Effector memory CD8-positive, alpha-beta T cell (primary cell): ENCODE results near the gene TSC22D3.
"Not testable (repeated sequence)": the region's sequence is repeated elsewhere in the genome, so short reads cannot be mapped to it uniquely, and the experiment has no call there.

Experiments used
- ATAC-seq: fragments of 150-1000 bp; cut with Tn5 transposase; replicated peaks from 2 replicates; pipeline ENCODE4 v1.10.0; 2021; ENCODE audit warnings: mild to moderate bottlenecking, moderate library complexity
- DNase-seq, 3 experiments: peaks; one replicate each; pipeline ENCODE4 v3.0.0; 2021
- H3K27ac Mint-ChIP-seq, 2 donors: one replicate each; pipeline ENCODE4 v1.8.0; 2022; ENCODE audit warnings: mild to moderate bottlenecking in 2 of 2, mixed read lengths in 2 of 2, moderate library complexity in 2 of 2
- H3K27me3 Mint-ChIP-seq, 2 donors: one replicate each; pipeline ENCODE4 v1.8.0; 2022; ENCODE audit warnings: mixed read lengths in 2 of 2
- H3K36me3 Mint-ChIP-seq: one replicate; pipeline ENCODE4 v1.8.0; 2022; ENCODE audit warnings: mild to moderate bottlenecking, moderate library complexity, mixed read lengths; ENCODE audit not compliant: insufficient read depth
- H3K4me1 Mint-ChIP-seq, 2 donors: one replicate each; pipeline ENCODE4 v1.8.0; 2022; ENCODE audit warnings: low read depth in 2 of 2, mixed read lengths in 2 of 2
- H3K4me3 Mint-ChIP-seq, 2 donors: one replicate each; pipeline ENCODE4 v1.8.0; 2022; ENCODE audit warnings: mild to moderate bottlenecking in 2 of 2, mixed read lengths in 2 of 2, moderate library complexity in 2 of 2
- H3K9me3 Mint-ChIP-seq, 2 donors: one replicate each; pipeline ENCODE4 v1.8.0; 2022; ENCODE audit warnings: mixed read lengths in 2 of 2
- total RNA-seq, 9 experiments: gene quantifications; one replicate each; lab custom pipeline; 2026; lab: John Stamatoyannopoulos, UW

The TSC22D3 gene
- 48.4 to 2,332 (median 191) reads per million in 9 experiments for total RNA-seq

- H3K9me3 Mint-ChIP-seq, result no peaks in the 10 kb centered on the region
- ATAC-seq (peak; percentile 80), DNase-seq (peak; percentile 31 to 47 (median 46))
- H3K4me3 Mint-ChIP-seq, result peak within 1 kb of the TSS; percentile 86 to 95
- no peaks in the 10 kb centered on the region for H3K27me3 Mint-ChIP-seq
- H3K4me1 Mint-ChIP-seq, result peaks cover 14 to 17% of the 10 kb centered on the region in 2 donors
- H3K36me3 Mint-ChIP-seq, result no peaks in the 10 kb centered on the region
- H3K27ac Mint-ChIP-seq, result peak within 1 kb of the TSS; percentile 88 to 91
Measured at GRCh38 chrX:107775734-107776511, at the start of gene TSC22D3. Gene TSC22D3, minus strand, starts transcription at chrX:107775787. Its CDS starts 368 bp downstream, at chrX:107775419.

GRCh38 chrX:107823456-107823855 is 47.9 kb upstream of the TSC22D3 start:
- Mint-ChIP-seq H3K9me3 (no peaks in the 10 kb centered on the region), H3K4me3 (peak overlapping the region in 1 of 2 donors; percentile 37), H3K27me3 (no peaks in the 10 kb centered on the region), H3K27ac (no peak overlapping the region), H3K4me1 (peaks cover 8 to 10% of the 10 kb centered on the region in 2 donors), H3K36me3 (no peaks in the 10 kb centered on the region)
- ATAC-seq, result no peak
- no peak for DNase-seq

GRCh38 chrX:107823042-107823441 is 47.5 kb upstream of the TSC22D3 start:
- Mint-ChIP-seq H3K4me3 (no peak overlapping the region), H3K27me3 (no peaks in the 10 kb centered on the region), H3K27ac (no peak overlapping the region), H3K36me3 (no peaks in the 10 kb centered on the region), H3K4me1 (peaks cover 8 to 9% of the 10 kb centered on the region in 2 donors), H3K9me3 (no peaks in the 10 kb centered on the region)
- ATAC-seq (no peak), DNase-seq (no peak)

- DNase-seq (no peak), ATAC-seq (no peak)
- H3K27me3 Mint-ChIP-seq, result no peaks in the 10 kb centered on the region
- H3K9me3 Mint-ChIP-seq, result no peaks in the 10 kb centered on the region
- no peak overlapping the region for H3K4me3 Mint-ChIP-seq
- H3K27ac Mint-ChIP-seq, result no peak overlapping the region
- H3K4me1 Mint-ChIP-seq, result peaks cover 0 to 3% of the 10 kb centered on the region in 2 donors
- H3K36me3 Mint-ChIP-seq, result no peaks in the 10 kb centered on the region
Measured at GRCh38 chrX:107818900-107819521, 43.4 kb upstream of the TSC22D3 start.

GRCh38 chrX:107810053-107810452 is 34.5 kb upstream of the TSC22D3 start:
- H3K4me3 Mint-ChIP-seq, H3K27ac Mint-ChIP-seq, H3K36me3 Mint-ChIP-seq, DNase-seq, H3K4me1 Mint-ChIP-seq, H3K9me3 Mint-ChIP-seq, ATAC-seq: not testable (repeated sequence)
- H3K27me3 Mint-ChIP-seq, result peaks cover 22 to 29% of the 10 kb centered on the region in 2 donors

- Mint-ChIP-seq H3K4me1 (no peaks in the 10 kb centered on the region), H3K9me3 (no peaks in the 10 kb centered on the region), H3K4me3 (no peak overlapping the region), H3K27me3 (peaks cover 10 to 21% of the 10 kb centered on the region in 2 donors), H3K27ac (no peak overlapping the region), H3K36me3 (no peaks in the 10 kb centered on the region)
- no peak for ATAC-seq
- DNase-seq, result no peak
Measured at GRCh38 chrX:107805179-107805578, 29.6 kb upstream of the TSC22D3 start.

GRCh38 chrX:107804427-107804826 is 28.8 kb upstream of the TSC22D3 start:
- no peak overlapping the region for H3K4me3 Mint-ChIP-seq
- ATAC-seq (no peak), DNase-seq (no peak)
- no peaks in the 10 kb centered on the region for H3K36me3 Mint-ChIP-seq
- H3K27ac Mint-ChIP-seq, result no peak overlapping the region
- H3K4me1 Mint-ChIP-seq, result no peaks in the 10 kb centered on the region
- peaks cover 11 to 28% of the 10 kb centered on the region in 2 donors for H3K27me3 Mint-ChIP-seq
- no peaks in the 10 kb centered on the region for H3K9me3 Mint-ChIP-seq

GRCh38 chrX:107787827-107788226 is 12.2 kb upstream of the TSC22D3 start:
- H3K27me3 Mint-ChIP-seq, result peaks cover 5 to 6% of the 10 kb centered on the region in 2 donors
- no peak overlapping the region for H3K27ac Mint-ChIP-seq
- no peak overlapping the region for H3K4me3 Mint-ChIP-seq
- DNase-seq, result no peak
- ATAC-seq, result no peak
- H3K9me3 Mint-ChIP-seq, result no peaks in the 10 kb centered on the region
- H3K36me3 Mint-ChIP-seq, result no peaks in the 10 kb centered on the region
- H3K4me1 Mint-ChIP-seq, result no peaks in the 10 kb centered on the region

- no peaks in the 10 kb centered on the region for H3K9me3 Mint-ChIP-seq
- no peak overlapping the region for H3K4me3 Mint-ChIP-seq
- H3K4me1 Mint-ChIP-seq, result peaks cover 10 to 12% of the 10 kb centered on the region in 2 donors
- ATAC-seq (no peak), DNase-seq (no peak)
- H3K27me3 Mint-ChIP-seq, result no peaks in the 10 kb centered on the region
- H3K27ac Mint-ChIP-seq, result no peak overlapping the region
- H3K36me3 Mint-ChIP-seq, result no peaks in the 10 kb centered on the region
Measured at GRCh38 chrX:107780525-107780924, 4.9 kb upstream of the TSC22D3 start.

GRCh38 chrX:107777536-107777832 is 1.9 kb upstream of the TSC22D3 start, which contains the start of gene NCBP2L:
Gene NCBP2L, plus strand, starts transcription at chrX:107777733. Its CDS starts 16,488 bp downstream, at chrX:107794221.
- peak within 1 kb of the TSS; percentile 88 to 91 for H3K27ac Mint-ChIP-seq
- no peaks in the 10 kb centered on the region for H3K9me3 Mint-ChIP-seq
- peaks cover 14 to 17% of the 10 kb centered on the region in 2 donors for H3K4me1 Mint-ChIP-seq
- peak within 1 kb of the TSS; percentile 86 to 95 for H3K4me3 Mint-ChIP-seq
- no peaks in the 10 kb centered on the region for H3K36me3 Mint-ChIP-seq
- ATAC-seq, result no peak
- no peaks in the 10 kb centered on the region for H3K27me3 Mint-ChIP-seq
- DNase-seq, result no peak

- Mint-ChIP-seq H3K4me3 (peak overlapping the region; percentile 86 to 95), H3K4me1 (peaks cover 14 to 17% of the 10 kb centered on the region in 2 donors), H3K27me3 (no peaks in the 10 kb centered on the region), H3K9me3 (no peaks in the 10 kb centered on the region), H3K27ac (peak overlapping the region; percentile 88 to 91), H3K36me3 (no peaks in the 10 kb centered on the region)
- peak; percentile 63 to 67 (median 67) for DNase-seq
- ATAC-seq, result peak; percentile 77
Measured at GRCh38 chrX:107776649-107777535, 1.3 kb upstream of the TSC22D3 start.

GRCh38 chrX:107775000-107775733 is 420 bp downstream of the TSC22D3 start:
- Mint-ChIP-seq H3K27ac (peak overlapping the region; percentile 88 to 91), H3K4me3 (peak overlapping the region; percentile 86 to 95), H3K27me3 (no peaks in the 10 kb centered on the region), H3K36me3 (no peaks in the 10 kb centered on the region), H3K4me1 (peaks cover 17% of the 10 kb centered on the region in 2 donors), H3K9me3 (no peaks in the 10 kb centered on the region)
- ATAC-seq (no peak), DNase-seq (no peak)
